Effector CD4-positive, alpha-beta T cell (primary cell): ENCODE results near the gene CNBP.
"Not testable (repeated sequence)": the region's sequence is repeated elsewhere in the genome, so short reads cannot be mapped to it uniquely, and the experiment has no call there.

Experiments
- DNase-seq: peaks from one replicate; pipeline ENCODE4 v3.0.0-alpha.2; 2020

The CNBP gene

GRCh38 chr3:129184784-129185542 lies 1.3 kb upstream of the CNBP start:
- DNase-seq, result not testable (repeated sequence)

- no peak for DNase-seq
Observed at GRCh38 chr3:129184396-129184657, 631 bp upstream of the CNBP start.

DNA sequence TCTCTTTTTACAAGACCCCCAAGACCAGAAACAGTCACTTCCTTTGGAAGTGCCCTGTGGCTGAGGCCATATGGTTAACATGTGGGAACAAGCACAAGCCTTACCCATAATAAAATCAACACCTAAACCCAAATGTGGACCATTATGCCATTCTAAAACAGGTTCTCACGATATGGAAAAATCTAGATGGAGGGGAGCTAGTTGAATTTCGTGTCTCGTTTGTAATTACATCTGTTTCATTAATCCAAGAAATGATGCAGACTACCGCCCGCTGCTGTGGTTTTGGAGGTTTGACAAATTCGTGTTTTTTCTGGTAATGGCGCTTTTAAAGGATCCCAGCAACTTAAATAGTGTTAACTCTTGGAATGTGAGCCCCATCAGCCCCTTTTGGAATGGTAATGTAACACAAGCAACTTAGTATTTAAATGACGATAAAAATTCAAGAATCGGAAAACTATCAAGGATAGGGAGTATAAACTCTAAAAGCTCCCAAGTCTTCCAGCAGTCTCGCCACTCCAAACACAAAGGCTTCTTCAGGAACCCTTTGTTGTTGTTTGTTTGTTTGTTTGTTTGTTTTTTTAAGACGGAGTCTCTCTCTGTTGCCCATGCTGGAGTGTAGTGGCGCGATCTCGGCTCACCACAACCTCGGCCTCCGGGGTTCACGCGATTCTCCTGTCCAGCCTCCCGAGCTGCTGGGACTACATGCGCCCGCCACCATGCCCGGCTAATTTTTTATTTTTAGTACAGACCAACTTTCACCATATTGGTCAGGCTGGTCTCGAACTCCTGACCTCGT lies 1.1 kb downstream of the CNBP start:
- DNase-seq, result no peak

GRCh38 chr3:129181819-129182218 lies 1.9 kb downstream of the CNBP start:
- no peak for DNase-seq

GRCh38 chr3:129180461-129180860 lies 3.2 kb downstream of the CNBP start:
- DNase-seq, result no peak

GRCh38 chr3:129176051-129176450 lies 7.6 kb downstream of the CNBP start:
- no peak for DNase-seq

DNA sequence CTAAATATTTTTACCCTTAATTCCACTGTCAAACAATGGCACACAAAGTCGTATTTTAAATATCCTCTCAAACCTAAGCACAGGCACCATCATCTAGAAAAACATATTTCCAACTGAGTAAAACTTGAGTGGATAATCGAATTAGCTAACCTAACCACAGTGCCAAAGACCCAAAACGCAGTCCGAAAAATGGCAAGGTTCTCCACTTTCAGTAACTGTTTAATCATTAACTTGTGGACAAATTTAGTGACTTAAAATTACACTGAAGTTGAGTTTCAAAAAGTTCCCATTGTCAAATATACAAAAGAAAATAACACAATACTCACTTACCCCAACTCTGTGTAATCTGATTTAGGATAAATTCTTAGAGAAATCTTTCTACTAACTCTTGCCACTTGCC lies 10.0 kb downstream of the CNBP start:
- DNase-seq, result no peak

GRCh38 chr3:129173206-129173605 lies 10.5 kb downstream of the CNBP start:
- no peak for DNase-seq

DNA sequence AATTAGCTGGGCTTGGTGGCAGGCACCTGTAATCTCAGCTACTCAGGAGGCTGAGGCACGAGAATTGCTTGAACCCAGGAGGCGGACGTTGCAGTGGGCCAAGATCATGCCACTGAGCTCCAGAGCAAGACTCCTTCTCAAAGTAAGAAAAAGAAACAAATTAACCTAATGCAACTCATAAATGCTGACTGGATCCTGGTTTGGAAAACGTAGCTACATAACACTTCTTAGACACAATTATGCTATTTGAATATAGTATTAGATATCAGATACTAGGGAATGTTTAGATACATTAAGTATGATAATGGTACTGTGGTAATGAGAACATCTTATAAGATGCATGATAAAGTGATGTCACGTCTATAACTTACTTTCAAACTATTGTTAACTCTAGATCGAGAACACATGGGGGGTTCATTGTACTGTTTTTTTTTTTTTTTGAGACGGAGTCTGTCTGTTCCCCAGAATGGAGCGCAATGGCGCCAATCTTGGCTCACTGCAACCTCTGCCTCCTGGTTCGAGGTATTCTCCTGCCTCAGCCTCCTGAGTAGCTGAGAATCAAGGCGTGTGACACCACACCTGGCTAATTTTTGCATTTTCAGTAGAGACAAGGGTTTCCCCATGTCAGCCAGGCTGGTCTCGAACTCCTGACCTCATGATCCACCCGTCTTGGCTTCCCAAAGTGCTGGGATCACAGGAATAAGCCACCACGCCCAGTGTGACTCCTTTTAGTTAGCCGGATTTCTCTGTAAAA lies 16.9 kb downstream of the CNBP start:
- no peak for DNase-seq

DNA sequence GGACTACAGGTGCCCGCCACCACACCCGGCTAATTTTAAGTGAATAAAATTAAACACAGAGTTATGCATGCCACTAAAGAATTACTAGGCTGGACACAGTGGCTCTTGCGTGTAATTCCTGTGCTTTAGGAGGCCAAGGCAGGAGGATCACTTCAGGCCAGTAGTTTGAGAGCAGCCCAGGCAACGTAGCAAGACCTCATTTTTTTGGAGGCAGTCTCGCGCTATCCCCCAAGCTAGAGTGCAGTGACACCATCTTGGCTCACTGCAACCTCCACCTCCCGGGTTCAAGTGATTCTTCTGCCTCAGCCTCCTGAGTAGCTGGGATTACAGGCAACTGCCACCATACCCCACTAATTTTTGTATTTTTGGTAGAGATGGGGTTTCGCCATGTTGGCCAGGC lies 18.1 kb downstream of the CNBP start:
- DNase-seq, result not testable (repeated sequence)

DNA sequence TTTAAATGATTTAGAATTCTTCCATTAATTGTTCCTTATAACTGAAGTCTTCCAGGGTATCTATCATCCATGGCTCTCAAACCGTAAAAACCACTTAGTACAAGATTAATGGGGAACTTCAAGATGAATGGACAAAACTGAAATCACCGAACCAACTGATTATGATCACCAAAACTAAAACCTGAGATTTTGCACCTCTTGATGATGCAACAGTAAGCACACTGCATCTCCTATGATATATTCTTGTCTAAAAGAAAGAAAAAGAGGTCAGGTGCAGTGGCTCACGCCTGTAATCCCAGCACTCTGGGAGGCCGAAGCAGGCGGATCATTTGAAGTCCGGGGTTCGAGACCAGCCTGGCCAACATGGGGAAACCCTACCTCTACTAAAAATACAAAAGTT lies 19.2 kb downstream of the CNBP start:
- no peak for DNase-seq

DNA sequence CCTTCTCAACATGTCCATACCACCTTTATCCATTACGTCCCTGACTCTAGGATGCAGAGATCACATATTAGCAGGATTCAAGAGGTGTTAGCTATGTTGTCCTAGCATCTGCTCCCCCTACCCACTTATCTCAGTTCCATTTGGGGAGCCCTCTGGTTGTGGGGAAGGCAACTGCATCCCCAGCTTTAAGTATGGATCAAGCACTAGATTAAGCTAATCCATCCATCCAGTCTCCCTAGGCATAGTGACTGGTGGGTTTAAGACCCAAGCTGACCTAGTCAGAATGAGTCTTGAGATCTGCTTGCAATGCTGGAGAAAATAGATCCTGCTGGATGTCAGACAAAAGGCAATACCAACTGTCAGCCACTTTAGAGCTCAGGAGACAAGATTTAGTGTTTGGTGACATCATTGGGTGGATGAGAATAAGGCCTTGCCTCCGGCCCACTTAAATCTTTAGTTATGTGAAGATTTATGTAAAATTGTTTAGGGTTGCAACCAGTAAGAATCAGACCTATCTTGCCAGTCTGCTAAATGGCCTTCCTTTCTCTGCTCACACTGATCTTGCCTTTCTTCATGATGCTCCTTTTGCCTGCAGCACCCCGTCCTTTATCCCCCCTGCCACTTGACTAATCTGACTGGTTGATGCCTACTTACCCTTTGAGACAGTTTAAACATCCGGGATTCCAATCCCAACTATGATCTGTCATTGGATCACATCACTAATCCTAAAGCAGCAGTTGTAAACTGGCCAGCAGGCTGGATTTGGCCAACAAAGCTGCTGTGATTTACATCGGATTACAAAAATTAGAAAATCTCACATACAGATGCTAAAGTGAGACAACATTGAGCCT lies 20.7 kb downstream of the CNBP start:
- no peak for DNase-seq

GRCh38 chr3:129161860-129162271 lies 21.8 kb downstream of the CNBP start:
- peak; percentile 19 for DNase-seq

GRCh38 chr3:129160891-129161859 lies 22.5 kb downstream of the CNBP start, which contains the start of gene ISY1:
Gene ISY1, minus strand, starts transcription at chr3:129161063. Its CDS starts 88 bp downstream, at chr3:129160975.
- DNase-seq, result peak; percentile 83

- DNase-seq, result no peak
Observed at GRCh38 chr3:129144786-129145185, 38.9 kb downstream of the CNBP start.

DNA sequence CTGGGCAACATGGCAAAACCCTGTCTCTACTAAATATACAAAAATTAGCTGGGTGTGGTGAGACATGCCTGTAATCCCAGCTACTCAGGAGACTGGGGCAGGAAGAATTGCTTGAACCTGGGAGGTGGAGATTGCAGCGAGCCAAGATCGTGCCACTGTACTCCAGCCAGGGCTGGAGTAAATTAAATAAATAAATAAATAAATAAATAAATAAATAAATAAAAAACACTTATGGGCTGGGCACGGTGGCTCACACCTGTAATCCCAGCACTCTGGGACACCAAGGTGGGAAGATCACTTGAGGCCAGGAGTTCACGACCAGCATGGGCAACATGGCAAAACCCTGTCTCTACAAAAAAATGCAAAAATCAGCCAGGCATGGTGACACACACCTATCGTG lies 42.7 kb downstream of the CNBP start:
- not testable (repeated sequence) for DNase-seq

DNA sequence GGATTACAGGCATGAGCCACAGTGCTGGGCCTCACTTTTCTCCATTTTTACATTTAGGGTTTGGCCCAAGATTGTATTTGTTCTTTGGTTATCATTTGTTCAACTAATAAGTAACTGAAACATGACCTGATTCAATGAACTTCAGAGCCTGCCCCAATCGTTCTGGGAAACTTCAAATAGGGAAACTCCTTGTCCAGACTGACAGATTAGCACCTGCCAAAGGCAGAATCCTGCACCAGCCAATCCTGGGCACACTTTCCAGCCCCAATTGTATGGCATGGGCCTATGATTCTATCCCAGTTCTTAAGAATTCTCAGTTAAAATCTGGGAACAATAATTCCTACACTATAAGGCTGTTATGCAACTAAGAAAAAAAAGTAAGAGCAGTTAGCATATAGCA lies 43.8 kb downstream of the CNBP start:
- DNase-seq, result no peak

DNA sequence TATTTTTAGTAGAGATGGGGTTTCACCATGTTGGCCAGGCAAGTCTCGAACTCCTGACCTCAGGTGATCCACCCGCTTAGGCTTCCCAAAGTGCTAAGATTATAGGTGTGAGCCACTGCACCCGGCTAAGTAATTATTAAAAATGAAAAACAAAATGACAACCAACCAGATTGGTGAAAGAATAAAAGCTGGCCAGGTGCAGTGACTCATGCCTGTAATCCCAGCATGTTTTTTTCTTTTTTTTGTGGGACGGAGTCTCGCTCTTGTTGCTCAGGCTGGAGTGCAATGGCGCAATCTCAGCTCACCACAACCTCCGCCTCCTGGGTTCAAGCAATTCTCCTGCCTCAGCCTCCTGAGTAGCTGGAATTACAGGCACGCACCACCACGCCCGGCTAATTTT lies 47.4 kb downstream of the CNBP start:
- DNase-seq, result not testable (repeated sequence)

- DNase-seq, result no peak
Observed at GRCh38 chr3:129132097-129132866, 51.4 kb downstream of the CNBP start.

DNA sequence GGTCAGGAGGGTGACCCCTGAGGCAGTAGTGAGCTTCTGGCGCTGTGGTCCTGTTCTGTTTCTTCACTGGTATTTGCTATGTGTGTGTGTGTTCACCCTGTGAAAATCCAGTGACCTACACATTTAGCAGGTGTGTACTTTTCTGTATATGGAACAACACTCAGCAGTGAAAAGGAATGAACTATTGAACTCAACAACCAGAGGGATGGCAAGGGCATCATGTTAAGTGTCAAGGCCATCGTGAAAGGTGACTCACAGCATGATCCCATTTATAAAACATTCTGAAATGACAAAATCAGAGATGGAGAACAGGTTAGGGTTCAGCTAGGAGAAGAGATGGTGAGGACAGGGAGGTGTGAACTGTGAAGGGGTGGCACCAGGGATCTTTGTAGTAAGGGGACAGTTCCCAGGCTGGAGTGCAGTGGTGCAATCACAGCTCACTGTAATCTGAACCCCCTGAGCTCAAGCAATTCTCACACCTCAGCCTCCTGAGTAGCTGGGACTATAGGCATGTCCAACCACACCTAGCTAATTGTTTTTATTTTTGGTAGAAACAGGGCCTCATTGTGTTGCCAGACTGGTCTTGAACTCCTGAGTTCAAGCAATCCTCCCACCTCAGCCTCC lies 52.1 kb downstream of the CNBP start:
- no peak for DNase-seq
